HG03108 (cell line): ENCODE results near the gene POFUT2.

ENCODE experiments used
- ATAC-seq: cut with Tn5 transposase; IDR thresholded peaks from one replicate; pipeline ENCODE4 v1.9.1; 2021; ENCODE audit warnings: moderate library complexity; ENCODE audit not compliant: unreplicated experiment

Gene POFUT2

GRCh38 chr21:45225041-45225740 lies 62.5 kb downstream of the POFUT2 start:
- ATAC-seq, result no peak

GRCh38 chr21:45224189-45224938 lies 63.3 kb downstream of the POFUT2 start:
- ATAC-seq, result no peak

GRCh38 chr21:45223236-45224185 lies 64.2 kb downstream of the POFUT2 start:
- no peak for ATAC-seq

GRCh38 chr21:45222001-45222400 lies 65.7 kb downstream of the POFUT2 start:
- ATAC-seq, result no peak

- ATAC-seq, result no peak
Observed at GRCh38 chr21:45220714-45221490, 66.8 kb downstream of the POFUT2 start.

- ATAC-seq, result no peak
Observed at GRCh38 chr21:45220071-45220481, 67.6 kb downstream of the POFUT2 start.

GRCh38 chr21:45219517-45219916 lies 68.2 kb downstream of the POFUT2 start:
- ATAC-seq, result no peak

- no peak for ATAC-seq
Observed at GRCh38 chr21:45217010-45217409, 70.7 kb downstream of the POFUT2 start.

GRCh38 chr21:45215213-45215612 lies 72.5 kb downstream of the POFUT2 start:
- no peak for ATAC-seq
